HG02973 (cell line): ENCODE measurements around the gene MRPS12.
"Not testable (repeated sequence)": the region's sequence is repeated elsewhere in the genome, so short reads cannot be mapped to it uniquely, and the experiment has no call there.

ENCODE experiments used
- ATAC-seq: cut with Tn5 transposase; IDR thresholded peaks from one replicate; pipeline ENCODE4 v1.9.1; 2021; ENCODE audit warnings: moderate library complexity; ENCODE audit not compliant: unreplicated experiment

MRPS12 gene

GRCh38 chr19:38932425-38933179, 1.9 kb downstream of the MRPS12 start:
- ATAC-seq = no peak

- no peak for ATAC-seq
Observed at GRCh38 chr19:38933544-38933943, 2.8 kb downstream of the MRPS12 start.

- no peak for ATAC-seq
Observed at GRCh38 chr19:38939957-38940356, 9.2 kb downstream of the MRPS12 start.

- ATAC-seq = not testable (repeated sequence)
Observed at GRCh38 chr19:38941466-38941865, 10.7 kb downstream of the MRPS12 start.

- no peak for ATAC-seq
Observed at GRCh38 chr19:38941979-38942378, 11.2 kb downstream of the MRPS12 start.

- no peak for ATAC-seq
Observed at GRCh38 chr19:38942471-38943181, 11.9 kb downstream of the MRPS12 start.

GRCh38 chr19:38944981-38945506, 14.3 kb downstream of the MRPS12 start:
- no peak for ATAC-seq

- no peak for ATAC-seq
Observed at GRCh38 chr19:38945562-38946228, 15.0 kb downstream of the MRPS12 start.

- no peak for ATAC-seq
Observed at GRCh38 chr19:38946229-38947010, 15.7 kb downstream of the MRPS12 start.

- ATAC-seq = no peak
Observed at GRCh38 chr19:38949580-38950367, 19.0 kb downstream of the MRPS12 start.

GRCh38 chr19:38951187-38951586, 20.4 kb downstream of the MRPS12 start:
- ATAC-seq = no peak

- ATAC-seq = no peak
Observed at GRCh38 chr19:38952395-38953165, 21.8 kb downstream of the MRPS12 start.

GRCh38 chr19:38953677-38954076, 22.9 kb downstream of the MRPS12 start:
- ATAC-seq = no peak

- no peak for ATAC-seq
Observed at GRCh38 chr19:38956264-38956663, 25.5 kb downstream of the MRPS12 start.

- no peak for ATAC-seq
Observed at GRCh38 chr19:38958301-38958700, 27.6 kb downstream of the MRPS12 start.

GRCh38 chr19:38959618-38960017, 28.9 kb downstream of the MRPS12 start:
- ATAC-seq = no peak

- ATAC-seq = no peak
Observed at GRCh38 chr19:38964738-38965137, 34.0 kb downstream of the MRPS12 start.

GRCh38 chr19:38966149-38966548, 35.4 kb downstream of the MRPS12 start:
- not testable (repeated sequence) for ATAC-seq
